PFSK-1 (cell line): ENCODE measurements around the gene NR1H4.

Experiments used
- POLR2AphosphoS5 ChIP-seq: IDR thresholded peaks from 2 replicates; pipeline ENCODE4 v1.6.1; 2012; ENCODE audit warnings: low read depth, mild to moderate bottlenecking, control low read depth, low read length, moderate library complexity
- REST ChIP-seq, 2 experiments: IDR thresholded peaks; 2 replicates each; pipeline versions ENCODE4 v1.6.1 to v1.8.0; 2011 to 2012; ENCODE audit warnings: low read depth in 2 of 2, low read length in 2 of 2, control low read depth in 1 of 2, inconsistent platforms in 1 of 2, mild to moderate bottlenecking in 1 of 2, moderate library complexity in 1 of 2; ENCODE audit not compliant: insufficient read depth in 1 of 2

- no peak for TF ChIP-seq REST (IDR thresholded peaks at IDR 0.05; ENCODE audit: insufficient read depth in 1 of 2, low read depth in 2 of 2, low read length in 2 of 2)
- TF ChIP-seq POLR2AphosphoS5: no peak
Measured at GRCh38 chr12:100460702-100461101, 13.0 kb upstream of the NR1H4 start.
